ENCODE measurements around the gene THSD7A. TPM values are rescaled to one million over a fixed set of nuclear protein-coding genes. Genes with fewer than 3 reads are reported as not detected.
A peak's percentile ranks its signal among the peaks of the same experiment; 100 is the strongest.

THSD7A gene
- total RNA-seq, 4 donors from 2014 or later = 11.4 to 24.7 (median 15.2) TPM

GRCh38 chr7:11573128-11573750 lies 258.8 kb downstream of the THSD7A start:
- WGBS, 2 donors = 66 to 92% methylated on average over 1 of the region's 1 CpG

GRCh38 chr7:11570922-11571550 lies 261.0 kb downstream of the THSD7A start:
- DNase-seq (ENCODE audit: low spot score in 2 of 2) = no peak
- Histone ChIP-seq H3K27me3 (no peaks in the 10 kb centered on the region), H3K9me3 (no peaks in the 10 kb centered on the region), H3K27ac (no peak overlapping the region), H3K4me1 (no peaks in the 10 kb centered on the region), H3K36me3 (no peaks in the 10 kb centered on the region), H3K4me3 (no peak overlapping the region)
- TF ChIP-seq POLR2A (IDR thresholded peaks at IDR 0.05) = no peak
- TF ChIP-seq CTCF (IDR thresholded peaks at IDR 0.05) = no peak
- no peak for TF ChIP-seq EP300 (IDR thresholded peaks at IDR 0.05)
- 85 to 90% methylated on average over 2 of the region's 2 CpGs for WGBS, 2 donors

More at GRCh38 chr7:11573128-11573750, 258.8 kb downstream of the THSD7A start:
- Histone ChIP-seq H3K27ac (no peak overlapping the region), H3K9me3 (no peaks in the 10 kb centered on the region), H3K4me1 (no peaks in the 10 kb centered on the region), H3K27me3 (no peaks in the 10 kb centered on the region), H3K36me3 (no peaks in the 10 kb centered on the region), H3K4me3 (no peak overlapping the region)
- TF ChIP-seq POLR2A (IDR thresholded peaks at IDR 0.05) (no peak), EP300 (IDR thresholded peaks at IDR 0.05) (no peak), CTCF (IDR thresholded peaks at IDR 0.05) (no peak)
- DNase-seq (ENCODE audit: low spot score in 2 of 2) = no peak

- no peak overlapping the region for H3K27ac ChIP-seq
- no peaks in the 10 kb centered on the region for H3K36me3 ChIP-seq
- DNase-seq (ENCODE audit: low spot score in 2 of 2) = no peak
- TF ChIP-seq POLR2A (IDR thresholded peaks at IDR 0.05) (no peak), CTCF (IDR thresholded peaks at IDR 0.05) (no peak), EP300 (IDR thresholded peaks at IDR 0.05) (no peak)
- no peak overlapping the region for H3K4me3 ChIP-seq
- no peaks in the 10 kb centered on the region for H3K9me3 ChIP-seq
- no peaks in the 10 kb centered on the region for H3K4me1 ChIP-seq
- no peaks in the 10 kb centered on the region for H3K27me3 ChIP-seq
- 46 to 60% methylated on average over 1 of the region's 1 CpG for WGBS, 2 donors
Measured at GRCh38 chr7:11570205-11570604, 261.8 kb downstream of the THSD7A start.

GRCh38 chr7:11567571-11567970 lies 264.4 kb downstream of the THSD7A start:
- Histone ChIP-seq H3K9me3 (no peaks in the 10 kb centered on the region), H3K27ac (no peak overlapping the region), H3K4me1 (no peaks in the 10 kb centered on the region), H3K4me3 (no peak overlapping the region), H3K27me3 (no peaks in the 10 kb centered on the region), H3K36me3 (no peaks in the 10 kb centered on the region)
- TF ChIP-seq POLR2A (IDR thresholded peaks at IDR 0.05) = no peak
- no peak for TF ChIP-seq EP300 (IDR thresholded peaks at IDR 0.05)
- TF ChIP-seq CTCF (IDR thresholded peaks at IDR 0.05) = no peak
- WGBS, 2 donors = 92 to 93% methylated on average over 3 of the region's 3 CpGs
- DNase-seq (ENCODE audit: low spot score in 2 of 2) = no peak

GRCh38 chr7:11557627-11558026 lies 274.4 kb downstream of the THSD7A start:
- Histone ChIP-seq H3K27me3 (no peaks in the 10 kb centered on the region), H3K27ac (no peak overlapping the region), H3K9me3 (no peaks in the 10 kb centered on the region), H3K36me3 (no peaks in the 10 kb centered on the region), H3K4me3 (no peak overlapping the region), H3K4me1 (no peaks in the 10 kb centered on the region)
- WGBS, 2 donors = 55 to 72% methylated on average over 2 of the region's 2 CpGs
- peak in 1 of 5 experiments; percentile 7 for TF ChIP-seq CTCF (IDR thresholded peaks at IDR 0.05)
- no peak for TF ChIP-seq POLR2A (IDR thresholded peaks at IDR 0.05)
- peak in 1 of 2 donors; percentile 38 for DNase-seq (ENCODE audit: low spot score in 2 of 2)

Data from tibial nerve (tissue), 4 donors.